ENCODE measurements around the gene SETD2. TPM values are rescaled to one million over a fixed set of nuclear protein-coding genes. Genes with fewer than 3 reads are reported as not detected.

The SETD2 gene
- total RNA-seq, 1 experiment from 2014 or later: 47.6 TPM

DNA sequence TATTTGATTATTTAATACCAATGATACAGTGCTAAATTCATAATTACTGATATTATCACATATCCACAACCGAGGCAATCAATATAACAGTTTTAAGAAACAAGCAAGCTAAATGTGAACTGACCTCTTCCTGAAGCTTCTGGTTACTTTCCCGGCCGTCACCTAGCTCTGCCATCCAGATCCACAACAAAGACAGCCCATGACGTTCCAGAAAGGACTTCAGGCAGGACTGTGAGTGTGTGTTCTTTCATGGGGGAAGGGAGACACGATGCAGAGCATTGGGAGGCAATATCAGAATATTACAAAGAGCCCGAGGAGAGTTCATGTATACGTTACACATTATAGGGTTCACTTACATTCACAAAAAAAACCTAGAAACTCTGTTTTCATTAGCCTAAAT, 77.8 kb downstream of the SETD2 start:
- H3K9me3 Mint-ChIP-seq (ENCODE audit: unreplicated experiment): no peaks in the 10 kb centered on the region
- no peak overlapping the region for H3K4me3 ChIP-seq (ENCODE audit: low read depth, low read length)
- H3K27me3 ChIP-seq (replicated peaks; ENCODE audit: control insufficient read depth, insufficient read depth, low read length): no peaks in the 10 kb centered on the region
- H3K27me3 Mint-ChIP-seq (ENCODE audit: insufficient read depth, unreplicated experiment): no peaks in the 10 kb centered on the region
- H3K4me1 Mint-ChIP-seq (ENCODE audit: low read depth, unreplicated experiment): no peaks in the 10 kb centered on the region
- no peaks in the 10 kb centered on the region for H3K36me3 ChIP-seq (ENCODE audit: control insufficient read depth, insufficient read depth, low read length)
- no peak overlapping the region for H3K4me3 Mint-ChIP-seq (ENCODE audit: unreplicated experiment)
- CTCF ChIA-PET: no interaction called here
- DNase-seq: no peak
- TF ChIP-seq, protein P1, sequence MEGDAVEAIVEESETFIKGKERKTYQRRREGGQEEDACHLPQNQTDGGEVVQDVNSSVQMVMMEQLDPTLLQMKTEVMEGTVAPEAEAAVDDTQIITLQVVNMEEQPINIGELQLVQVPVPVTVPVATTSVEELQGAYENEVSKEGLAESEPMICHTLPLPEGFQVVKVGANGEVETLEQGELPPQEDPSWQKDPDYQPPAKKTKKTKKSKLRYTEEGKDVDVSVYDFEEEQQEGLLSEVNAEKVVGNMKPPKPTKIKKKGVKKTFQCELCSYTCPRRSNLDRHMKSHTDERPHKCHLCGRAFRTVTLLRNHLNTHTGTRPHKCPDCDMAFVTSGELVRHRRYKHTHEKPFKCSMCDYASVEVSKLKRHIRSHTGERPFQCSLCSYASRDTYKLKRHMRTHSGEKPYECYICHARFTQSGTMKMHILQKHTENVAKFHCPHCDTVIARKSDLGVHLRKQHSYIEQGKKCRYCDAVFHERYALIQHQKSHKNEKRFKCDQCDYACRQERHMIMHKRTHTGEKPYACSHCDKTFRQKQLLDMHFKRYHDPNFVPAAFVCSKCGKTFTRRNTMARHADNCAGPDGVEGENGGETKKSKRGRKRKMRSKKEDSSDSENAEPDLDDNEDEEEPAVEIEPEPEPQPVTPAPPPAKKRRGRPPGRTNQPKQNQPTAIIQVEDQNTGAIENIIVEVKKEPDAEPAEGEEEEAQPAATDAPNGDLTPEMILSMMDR (IDR thresholded peaks at IDR 0.05; ENCODE audit: insufficient read depth in 1 of 2, low read depth in 1 of 2, low read length in 1 of 2, severe bottlenecking in 1 of 2, unreplicated experiment in 1 of 2): no peak
- no TSS peak for BruUV-seq (replicated peaks)
- no peaks in the 10 kb centered on the region for H3K9me3 ChIP-seq
- POLR2A ChIA-PET: no interaction called here
- peaks cover 62% of the 10 kb centered on the region for H3K36me3 Mint-ChIP-seq (ENCODE audit: insufficient read depth, unreplicated experiment)
- no peak overlapping the region for H3K27ac Mint-ChIP-seq (ENCODE audit: unreplicated experiment)
- intact Hi-C loops (cut with micrococcal nuclease; ENCODE audit: unreplicated experiment): no loop called here
- no peaks in the 10 kb centered on the region for H3K4me1 ChIP-seq

DNA sequence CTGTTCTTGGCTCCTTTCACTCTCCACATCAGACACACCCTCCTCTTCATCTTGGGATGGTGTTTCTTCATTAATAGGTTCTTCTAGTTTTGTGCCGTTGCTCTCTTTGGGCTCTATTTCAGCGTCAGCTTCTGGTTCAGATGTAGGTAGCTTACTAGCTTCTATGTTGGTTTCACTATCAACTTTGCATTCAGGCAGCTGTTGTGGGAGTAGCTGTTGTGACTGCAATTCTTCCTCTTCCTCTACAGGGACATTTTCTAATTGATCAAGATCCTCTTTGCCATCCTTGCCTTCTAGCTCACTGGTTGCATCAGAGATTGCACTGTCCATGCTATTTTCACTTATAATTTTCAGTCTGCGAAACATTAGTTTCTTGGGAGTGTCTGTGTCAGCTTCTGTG, 80.1 kb downstream of the SETD2 start:
- Mint-ChIP-seq H3K36me3 (ENCODE audit: insufficient read depth, unreplicated experiment) (peaks cover 70% of the 10 kb centered on the region), H3K9me3 (ENCODE audit: unreplicated experiment) (no peaks in the 10 kb centered on the region), H3K27ac (ENCODE audit: unreplicated experiment) (no peak overlapping the region), H3K27me3 (ENCODE audit: insufficient read depth, unreplicated experiment) (no peaks in the 10 kb centered on the region), H3K4me1 (ENCODE audit: low read depth, unreplicated experiment) (no peaks in the 10 kb centered on the region), H3K4me3 (ENCODE audit: unreplicated experiment) (no peak overlapping the region)
- ChIA-PET CTCF (no interaction called here), POLR2A (no interaction called here)
- Histone ChIP-seq H3K27me3 (replicated peaks; ENCODE audit: control insufficient read depth, insufficient read depth, low read length) (no peaks in the 10 kb centered on the region), H3K4me3 (ENCODE audit: low read depth, low read length) (no peak overlapping the region), H3K4me1 (no peaks in the 10 kb centered on the region), H3K36me3 (ENCODE audit: control insufficient read depth, insufficient read depth, low read length) (no peaks in the 10 kb centered on the region; the same call in 1 of the 2 replicates), H3K9me3 (no peaks in the 10 kb centered on the region)
- intact Hi-C loops (cut with micrococcal nuclease; ENCODE audit: unreplicated experiment): no loop called here
- no TSS peak for BruUV-seq (replicated peaks)
- TF ChIP-seq, protein P1 (IDR thresholded peaks at IDR 0.05; ENCODE audit: insufficient read depth in 1 of 2, low read depth in 1 of 2, low read length in 1 of 2, severe bottlenecking in 1 of 2, unreplicated experiment in 1 of 2): no peak
- DNase-seq: no peak

DNA sequence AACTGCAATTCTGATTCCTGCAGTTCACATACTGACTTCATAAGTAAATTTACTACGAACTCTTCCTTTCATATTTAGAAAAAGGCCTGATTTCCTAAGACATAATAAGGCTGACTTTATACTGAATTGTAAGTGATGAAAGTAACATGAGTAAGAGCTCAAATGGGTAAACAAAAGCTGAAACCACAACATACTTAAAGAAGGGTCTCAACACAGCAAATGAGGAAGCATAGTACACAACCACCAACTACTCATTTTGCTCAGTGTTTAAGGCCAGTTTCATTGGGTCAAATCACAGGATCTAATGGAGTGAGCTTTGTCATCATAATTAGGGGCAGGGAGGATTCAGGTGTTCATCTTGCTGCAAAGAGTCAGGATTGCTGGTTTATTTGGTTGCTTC, 81.4 kb downstream of the SETD2 start:
- H3K9me3 Mint-ChIP-seq (ENCODE audit: unreplicated experiment): no peaks in the 10 kb centered on the region
- H3K4me3 Mint-ChIP-seq (ENCODE audit: unreplicated experiment): no peak overlapping the region
- Histone ChIP-seq H3K9me3 (no peaks in the 10 kb centered on the region), H3K27me3 (replicated peaks; ENCODE audit: control insufficient read depth, insufficient read depth, low read length) (no peaks in the 10 kb centered on the region), H3K4me3 (ENCODE audit: low read depth, low read length) (no peak overlapping the region), H3K4me1 (no peaks in the 10 kb centered on the region), H3K36me3 (ENCODE audit: control insufficient read depth, insufficient read depth, low read length) (no peaks in the 10 kb centered on the region; the same call in 1 of the 2 replicates)
- no peaks in the 10 kb centered on the region for H3K4me1 Mint-ChIP-seq (ENCODE audit: low read depth, unreplicated experiment)
- H3K36me3 Mint-ChIP-seq (ENCODE audit: insufficient read depth, unreplicated experiment): peaks cover 68% of the 10 kb centered on the region
- DNase-seq: no peak
- TF ChIP-seq, protein P1 (IDR thresholded peaks at IDR 0.05; ENCODE audit: insufficient read depth in 1 of 2, low read depth in 1 of 2, low read length in 1 of 2, severe bottlenecking in 1 of 2, unreplicated experiment in 1 of 2): no peak
- no peak overlapping the region for H3K27ac Mint-ChIP-seq (ENCODE audit: unreplicated experiment)
- CTCF ChIA-PET: interaction anchor here (0.6 kb wide), 1 partner anchor 1152 kb away, joined by 4 read pairs; no protein-coding TSS in a partner anchor
- no peaks in the 10 kb centered on the region for H3K27me3 Mint-ChIP-seq (ENCODE audit: insufficient read depth, unreplicated experiment)
- intact Hi-C loops (cut with micrococcal nuclease; ENCODE audit: unreplicated experiment): no loop called here
- POLR2A ChIA-PET: no interaction called here
- no TSS peak for BruUV-seq (replicated peaks)
